ENCODE measurements around the gene TLL2.

DNA sequence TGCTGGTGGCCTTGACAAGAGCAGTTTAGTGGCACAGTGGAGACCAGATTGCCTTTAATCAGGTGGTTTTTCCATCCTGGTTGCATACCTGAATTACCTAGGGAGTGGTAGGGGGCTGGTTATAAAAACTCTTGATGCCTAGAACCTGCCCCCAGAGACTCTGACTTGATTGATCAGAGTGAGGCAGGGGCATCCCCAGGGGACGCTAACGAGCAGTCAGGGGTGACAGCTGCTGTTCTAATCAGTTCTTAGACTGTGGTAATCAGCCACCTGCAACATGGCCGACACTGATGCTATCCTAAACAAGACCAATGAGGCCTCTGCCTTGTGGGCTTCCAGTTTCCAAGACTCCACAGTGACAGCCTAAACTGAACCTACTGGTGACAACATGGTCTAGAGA lies 153.0 kb downstream of the TLL2 start:
- TF ChIP-seq, protein P1, sequence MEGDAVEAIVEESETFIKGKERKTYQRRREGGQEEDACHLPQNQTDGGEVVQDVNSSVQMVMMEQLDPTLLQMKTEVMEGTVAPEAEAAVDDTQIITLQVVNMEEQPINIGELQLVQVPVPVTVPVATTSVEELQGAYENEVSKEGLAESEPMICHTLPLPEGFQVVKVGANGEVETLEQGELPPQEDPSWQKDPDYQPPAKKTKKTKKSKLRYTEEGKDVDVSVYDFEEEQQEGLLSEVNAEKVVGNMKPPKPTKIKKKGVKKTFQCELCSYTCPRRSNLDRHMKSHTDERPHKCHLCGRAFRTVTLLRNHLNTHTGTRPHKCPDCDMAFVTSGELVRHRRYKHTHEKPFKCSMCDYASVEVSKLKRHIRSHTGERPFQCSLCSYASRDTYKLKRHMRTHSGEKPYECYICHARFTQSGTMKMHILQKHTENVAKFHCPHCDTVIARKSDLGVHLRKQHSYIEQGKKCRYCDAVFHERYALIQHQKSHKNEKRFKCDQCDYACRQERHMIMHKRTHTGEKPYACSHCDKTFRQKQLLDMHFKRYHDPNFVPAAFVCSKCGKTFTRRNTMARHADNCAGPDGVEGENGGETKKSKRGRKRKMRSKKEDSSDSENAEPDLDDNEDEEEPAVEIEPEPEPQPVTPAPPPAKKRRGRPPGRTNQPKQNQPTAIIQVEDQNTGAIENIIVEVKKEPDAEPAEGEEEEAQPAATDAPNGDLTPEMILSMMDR (IDR thresholded peaks at IDR 0.05), result no peak
- no peak for TF ChIP-seq POLR2A (IDR thresholded peaks at IDR 0.05)
